Measurements from ENCODE around the gene COA1.
"Not testable (repeated sequence)": the region's sequence is repeated elsewhere in the genome, so short reads cannot be mapped to it uniquely, and the experiment has no call there.

COA1 gene, protein sequence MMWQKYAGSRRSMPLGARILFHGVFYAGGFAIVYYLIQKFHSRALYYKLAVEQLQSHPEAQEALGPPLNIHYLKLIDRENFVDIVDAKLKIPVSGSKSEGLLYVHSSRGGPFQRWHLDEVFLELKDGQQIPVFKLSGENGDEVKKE

DNA sequence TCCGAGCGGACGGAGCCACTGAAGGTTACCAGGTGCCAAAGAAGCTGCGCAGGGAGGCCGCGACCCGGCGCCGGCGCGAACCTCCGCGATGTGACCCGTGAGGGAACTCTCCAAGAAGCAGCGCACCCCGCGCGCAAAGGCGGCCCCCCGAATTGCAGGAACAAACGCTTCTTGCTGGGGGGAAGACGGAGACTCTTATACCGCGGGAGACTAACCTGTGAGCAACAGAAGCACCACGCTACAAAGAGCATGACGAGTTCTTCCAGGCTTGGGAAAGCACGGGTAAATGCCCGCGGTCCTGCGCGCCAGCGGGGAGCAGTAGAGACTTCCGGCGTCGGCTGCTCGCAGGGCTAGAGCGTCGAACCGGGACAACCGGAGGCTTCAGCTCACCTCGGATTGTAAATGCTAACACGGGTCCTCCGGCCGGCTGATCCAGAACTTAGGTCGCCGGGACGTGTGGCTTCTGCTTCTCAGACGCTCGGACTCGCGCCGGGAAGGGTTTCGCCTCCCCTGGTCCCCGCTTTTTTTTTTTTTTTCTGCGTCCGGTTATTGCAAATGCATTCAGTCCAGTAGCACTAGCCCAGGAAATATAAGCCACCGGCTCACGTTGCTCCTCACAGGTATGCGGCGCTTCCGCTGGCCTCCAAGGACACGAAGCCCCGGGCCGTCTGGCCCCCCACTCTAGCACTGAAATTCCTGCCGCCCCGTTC, at the start of gene COA1:
TSS of gene COA1 (minus strand) at position 310 of the 710 bp plus-strand sequence. CDS start 80,909 bp downstream, outside the sequence.
- peak; percentile 95 to 97 for DNase-seq

DNA sequence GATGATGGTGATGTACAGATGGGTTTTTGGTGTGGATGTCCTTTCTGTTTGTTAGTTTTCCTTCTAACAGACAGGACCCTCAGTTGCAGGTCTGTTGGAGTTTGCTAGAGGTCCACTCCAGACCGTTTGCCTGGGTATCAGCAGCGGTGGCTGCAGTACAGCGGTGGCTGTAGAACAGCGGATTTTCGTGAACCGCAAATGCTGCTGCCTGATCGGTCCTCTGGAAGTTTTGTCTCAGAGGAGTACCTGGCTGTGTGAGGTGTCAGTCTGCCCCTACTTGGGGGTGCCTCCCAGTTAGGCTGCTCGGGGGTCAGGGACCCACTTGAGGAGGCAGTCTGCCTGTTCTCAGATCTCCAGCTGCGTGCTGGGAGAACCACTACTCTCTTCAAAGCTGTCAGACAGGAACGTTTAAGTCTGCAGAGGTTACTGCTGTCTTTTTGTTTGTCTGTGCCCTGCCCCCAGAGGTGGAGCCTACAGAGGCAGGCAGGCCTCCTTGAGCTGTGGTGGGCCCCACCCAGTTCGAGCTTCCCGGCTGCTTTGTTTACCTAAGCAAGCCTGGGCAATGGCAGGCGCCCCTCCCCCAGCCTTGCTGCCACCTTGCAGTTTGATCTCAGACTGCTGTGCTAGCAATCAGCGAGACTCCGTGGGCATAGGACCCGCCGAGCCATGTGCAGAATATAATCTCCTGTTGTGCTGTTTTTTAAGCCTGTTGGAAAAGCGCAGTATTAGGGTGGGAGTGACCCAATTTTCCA, 49.1 kb upstream of the COA1 start:
- DNase-seq: not testable (repeated sequence)

DNA sequence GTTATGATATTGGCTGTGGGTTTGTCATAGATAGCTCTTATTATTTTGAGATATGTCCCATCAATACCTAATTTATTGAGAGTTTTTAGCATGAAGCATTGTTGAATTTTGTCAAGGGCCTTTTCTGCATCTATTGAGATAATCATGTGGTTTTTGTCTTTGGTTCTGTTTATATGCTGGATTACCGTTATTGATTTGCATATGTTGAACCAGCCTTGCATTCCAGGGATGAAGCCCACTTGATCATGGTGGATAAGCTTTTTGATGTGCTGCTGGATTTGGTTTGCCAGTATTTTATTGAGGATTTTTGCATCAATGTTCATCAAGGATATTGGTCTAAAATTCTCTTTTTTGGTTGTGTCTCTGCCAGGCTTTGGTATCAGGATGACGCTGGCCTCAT, 45.9 kb upstream of the COA1 start:
- not testable (repeated sequence) for DNase-seq

DNA sequence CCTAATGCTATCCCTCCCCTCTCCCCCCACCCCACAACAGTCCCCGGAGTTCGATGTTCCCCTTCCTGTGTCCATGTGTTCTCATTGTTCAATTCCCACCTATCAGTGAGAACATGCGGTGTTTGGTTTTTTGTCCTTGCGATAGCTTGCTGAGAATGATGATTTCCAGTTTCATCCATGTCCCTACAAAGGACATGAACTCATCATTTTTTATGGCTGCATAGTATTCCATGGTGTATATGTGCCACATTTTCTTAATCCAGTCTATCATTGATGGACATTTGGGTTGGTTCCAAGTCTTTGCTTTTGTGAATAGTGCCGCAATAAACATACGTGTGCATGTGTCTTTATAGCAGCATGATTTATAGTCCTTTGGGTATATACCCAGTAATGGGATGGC, 43.9 kb upstream of the COA1 start:
- not testable (repeated sequence) for DNase-seq

DNA sequence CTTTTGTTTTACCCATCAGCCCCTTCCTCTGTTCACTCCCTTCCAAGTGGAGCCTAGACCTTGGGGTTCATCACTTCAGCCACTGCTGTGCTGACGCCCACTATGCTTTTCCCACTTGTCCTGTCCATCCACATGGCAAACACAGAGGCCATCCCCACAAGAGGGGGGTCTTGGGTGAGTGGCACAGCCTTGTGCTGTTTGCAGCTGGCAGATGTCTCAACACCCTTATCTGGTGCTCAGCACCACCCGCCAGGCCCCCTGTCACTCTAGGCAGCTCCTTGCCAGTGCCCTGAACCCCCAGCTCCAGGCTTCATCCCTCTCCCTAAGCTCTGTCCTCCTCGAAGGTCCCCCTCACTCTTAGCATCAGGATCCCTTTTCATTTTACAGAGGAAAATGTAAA, 42.2 kb upstream of the COA1 start:
- DNase-seq: no peak

DNA sequence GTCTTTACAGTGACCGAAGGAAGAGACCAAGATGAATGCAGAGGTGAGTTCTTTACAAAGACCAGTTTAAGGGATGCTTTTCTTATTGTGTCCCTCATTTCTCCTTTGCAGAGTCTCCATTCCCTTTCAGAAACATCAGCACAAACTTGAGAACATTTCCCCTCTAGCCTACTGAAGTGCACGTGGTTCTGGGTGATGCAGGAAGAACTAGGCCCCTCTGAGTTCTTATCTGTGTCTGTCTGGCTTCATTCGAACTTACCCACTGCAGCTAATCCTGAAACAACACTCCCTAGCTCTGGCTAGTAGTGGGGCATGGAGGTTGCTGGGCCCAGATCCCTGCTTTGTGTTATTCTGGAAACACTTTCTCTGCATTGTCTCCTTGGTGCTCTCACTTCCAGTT, 41.8 kb upstream of the COA1 start:
- DNase-seq: no peak

DNA sequence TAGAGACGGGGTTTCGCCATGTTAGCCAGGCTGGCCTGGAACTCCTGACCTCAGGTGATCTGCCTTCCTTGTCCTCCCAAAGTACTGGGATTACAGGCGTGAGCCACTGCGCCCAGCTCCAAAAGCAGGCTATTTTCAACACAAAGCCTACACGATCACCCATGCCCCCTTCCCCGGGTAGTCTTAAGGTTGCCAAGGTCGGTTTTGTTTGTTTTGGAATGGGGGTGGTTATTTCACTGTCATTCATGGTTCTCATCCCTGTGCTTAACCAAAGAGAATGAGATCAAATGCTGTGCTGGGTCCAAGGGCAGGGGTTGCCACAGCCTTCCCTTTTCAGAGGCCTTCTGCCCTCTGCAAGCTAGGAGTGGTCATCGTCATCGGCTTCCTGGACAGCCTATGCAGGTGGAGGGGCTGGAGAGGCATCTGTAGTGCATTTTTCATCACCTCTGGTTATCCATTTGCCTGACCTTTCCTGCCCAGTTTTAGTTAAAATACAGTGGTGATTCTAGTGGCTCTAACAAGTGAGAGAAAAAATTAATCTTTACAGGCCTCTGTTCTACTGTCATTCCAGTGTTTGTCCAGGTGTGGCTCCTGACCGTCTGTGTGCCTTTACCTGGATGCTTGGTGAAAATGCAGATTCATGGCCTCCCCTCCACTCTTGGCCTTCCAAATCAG, 40.6 kb upstream of the COA1 start:
- no peak for DNase-seq

DNA sequence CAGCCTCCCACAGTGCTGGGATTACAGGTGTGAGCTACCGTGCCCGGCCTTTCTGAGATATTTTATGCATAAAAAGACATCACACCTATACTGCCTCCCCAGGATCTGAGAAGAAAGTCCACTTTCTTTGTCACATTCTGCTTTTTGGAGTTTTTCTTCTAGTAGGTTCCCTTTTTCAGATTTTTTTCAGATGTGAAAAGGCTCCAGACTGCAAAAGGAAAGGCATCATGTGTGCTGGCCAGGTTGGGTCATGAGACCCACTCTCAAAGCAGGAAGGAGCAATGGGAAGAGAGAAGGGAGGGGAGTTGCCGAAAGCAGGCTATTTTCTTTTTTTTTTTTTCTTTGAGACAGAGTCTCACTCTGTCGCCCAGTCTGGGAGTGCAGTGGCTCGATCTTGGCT, 40.0 kb upstream of the COA1 start:
- no peak for DNase-seq

DNA sequence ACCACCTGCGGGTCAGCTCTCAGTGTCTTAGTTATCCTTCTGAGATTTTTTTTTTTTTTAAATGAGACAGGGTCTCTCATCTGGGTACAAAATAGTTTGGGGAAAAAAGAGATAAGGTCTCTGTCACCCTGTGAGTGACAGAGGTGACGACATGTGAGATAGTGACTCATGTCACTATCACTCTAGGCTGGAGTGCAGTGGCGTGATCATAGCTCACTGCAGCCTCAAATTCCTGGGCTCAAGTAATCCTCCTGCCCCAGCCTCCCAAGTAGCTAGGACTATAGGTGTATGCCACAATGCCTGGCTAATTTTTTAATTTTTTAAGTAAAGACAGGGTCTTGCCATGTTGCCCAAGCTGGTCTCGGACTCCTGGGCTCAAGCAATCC, 39.6 kb upstream of the COA1 start:
- DNase-seq: no peak

DNA sequence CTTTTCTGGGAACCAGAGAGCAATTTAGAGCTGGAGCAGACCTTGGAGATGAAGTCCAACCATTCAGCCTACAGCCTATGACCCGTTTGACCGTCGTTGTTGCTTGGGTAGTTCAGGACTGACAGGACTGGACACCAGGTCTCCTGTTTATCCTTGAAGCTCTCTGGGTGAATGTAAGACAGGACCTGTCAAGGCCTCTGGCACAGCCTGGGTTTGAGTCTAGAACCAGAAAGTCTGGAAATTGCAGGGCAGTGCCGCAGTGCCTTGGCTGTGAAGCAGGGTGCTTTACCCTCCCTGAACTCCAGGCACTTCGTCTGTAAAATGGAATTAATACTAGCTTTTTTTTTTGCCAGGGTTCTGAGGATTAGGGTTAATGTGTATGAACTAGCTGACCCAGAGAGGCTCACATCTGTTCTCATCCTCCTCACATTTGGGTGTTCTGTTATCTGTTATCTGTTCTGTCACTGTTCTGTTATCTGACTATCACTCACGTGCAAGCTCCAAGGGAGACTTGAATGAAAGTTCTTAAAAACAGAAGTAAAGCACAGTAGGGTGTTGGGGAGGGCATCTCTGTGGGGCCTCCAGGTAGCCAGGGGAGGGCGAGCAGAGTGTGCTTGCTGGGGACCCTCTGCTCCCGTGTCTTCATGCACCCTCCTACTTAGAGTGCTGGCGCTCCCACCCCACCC, 39.0 kb upstream of the COA1 start:
- DNase-seq: no peak

DNA sequence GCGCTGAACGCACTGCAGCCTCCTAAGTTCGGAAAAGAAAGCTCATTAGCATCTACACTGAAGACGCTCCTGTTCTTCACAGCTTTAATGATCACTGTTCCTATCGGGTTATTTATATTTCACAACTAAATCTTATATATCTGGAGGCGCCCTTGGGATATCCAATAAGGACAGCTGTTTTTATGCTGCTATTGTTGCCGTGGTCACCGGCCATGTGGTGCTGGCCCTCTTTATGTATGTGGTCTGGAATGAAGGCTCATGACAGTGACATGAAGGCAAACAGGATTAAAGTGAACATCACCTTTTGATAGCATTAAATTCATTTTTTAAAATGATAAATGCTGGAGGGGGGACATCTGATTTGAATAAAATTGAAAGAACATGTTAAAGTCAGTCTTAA, 38.0 kb upstream of the COA1 start:
- no peak for DNase-seq

DNA sequence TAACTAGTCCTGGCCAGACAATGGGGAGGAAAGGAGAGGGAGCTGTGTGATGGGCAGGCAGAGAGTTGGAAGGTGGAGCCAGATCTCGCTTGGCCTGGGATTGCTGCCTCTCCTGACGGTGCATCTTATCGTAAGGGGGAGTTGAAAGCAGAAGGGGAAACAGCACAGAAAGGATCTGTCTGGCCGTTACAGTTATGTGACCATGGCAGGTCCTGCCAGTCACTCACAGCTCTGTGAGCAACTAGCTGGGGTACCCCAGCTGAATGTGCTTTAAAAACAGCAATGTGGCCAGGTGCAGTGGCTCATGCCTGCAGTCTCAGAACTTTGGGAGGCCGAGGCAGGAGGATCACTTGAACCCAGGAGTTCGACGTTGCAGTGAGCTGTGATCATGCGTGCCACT, 37.2 kb upstream of the COA1 start:
- no peak for DNase-seq

DNA sequence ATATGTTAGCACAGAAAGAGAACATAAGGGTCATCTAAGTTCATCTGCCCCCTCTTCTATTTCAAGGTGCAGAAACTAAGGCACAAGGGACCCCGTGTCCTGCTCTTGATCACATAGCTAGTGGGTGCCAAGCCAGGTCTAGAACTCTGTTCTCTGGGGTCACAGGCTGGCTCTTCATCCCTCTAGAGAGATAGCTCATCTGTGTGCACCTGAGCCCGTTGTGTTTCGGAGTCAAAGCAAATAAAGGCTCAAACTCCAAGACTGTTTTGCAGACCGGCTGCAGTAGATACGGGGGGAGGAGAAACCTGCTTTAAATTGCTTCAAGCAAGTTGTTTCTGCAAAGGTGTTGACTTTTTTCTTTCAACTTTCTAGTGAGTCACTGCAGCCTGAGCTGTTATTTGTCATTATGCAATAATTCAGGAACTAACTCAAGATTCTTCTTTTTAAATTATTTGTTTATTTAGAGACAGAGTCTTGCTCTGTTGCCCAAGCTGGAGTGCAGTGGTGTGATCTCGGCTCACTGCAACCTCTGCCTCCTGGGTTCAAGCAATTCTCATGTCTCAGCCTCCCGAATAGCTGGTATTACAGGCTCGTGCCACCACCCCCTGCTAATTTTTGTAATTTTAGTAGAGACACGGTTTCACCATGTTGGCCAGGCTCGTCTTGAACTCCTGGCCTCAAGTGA, 35.6 kb upstream of the COA1 start:
- no peak for DNase-seq

DNA sequence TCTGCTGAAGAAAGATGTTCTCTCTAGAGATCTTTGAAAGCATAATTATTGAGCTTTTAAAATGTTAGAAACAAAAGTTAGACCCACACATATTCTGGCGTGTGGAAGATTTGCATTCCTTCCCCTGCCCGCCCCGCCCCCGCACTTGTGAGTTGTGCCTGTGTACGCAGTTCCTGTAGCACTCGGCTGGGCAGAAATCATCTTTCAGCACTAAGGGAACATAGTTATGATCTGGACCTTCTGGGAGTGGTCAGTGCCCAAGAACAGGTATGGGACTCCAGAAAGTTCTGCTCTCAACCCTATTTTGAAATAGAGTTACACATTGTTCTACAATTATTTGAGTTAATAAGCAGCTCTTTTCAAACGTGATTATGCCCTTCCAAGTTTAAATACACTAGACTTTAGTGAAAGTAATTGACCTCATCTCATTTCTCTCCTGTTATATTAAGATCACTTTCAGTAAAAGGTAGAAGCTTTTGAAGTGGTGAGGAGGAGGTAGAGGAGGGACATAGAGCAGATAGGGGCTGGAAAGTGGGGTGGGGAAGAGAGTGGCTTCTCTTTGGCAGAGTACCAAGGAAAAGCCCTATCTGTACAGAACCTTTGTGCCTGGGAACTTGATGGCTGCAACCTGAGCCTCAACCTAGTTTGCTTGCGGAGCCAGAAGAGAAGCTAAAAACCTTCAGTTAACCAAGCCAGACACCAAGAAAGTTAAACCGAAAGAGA, 34.9 kb upstream of the COA1 start:
- no peak for DNase-seq

DNA sequence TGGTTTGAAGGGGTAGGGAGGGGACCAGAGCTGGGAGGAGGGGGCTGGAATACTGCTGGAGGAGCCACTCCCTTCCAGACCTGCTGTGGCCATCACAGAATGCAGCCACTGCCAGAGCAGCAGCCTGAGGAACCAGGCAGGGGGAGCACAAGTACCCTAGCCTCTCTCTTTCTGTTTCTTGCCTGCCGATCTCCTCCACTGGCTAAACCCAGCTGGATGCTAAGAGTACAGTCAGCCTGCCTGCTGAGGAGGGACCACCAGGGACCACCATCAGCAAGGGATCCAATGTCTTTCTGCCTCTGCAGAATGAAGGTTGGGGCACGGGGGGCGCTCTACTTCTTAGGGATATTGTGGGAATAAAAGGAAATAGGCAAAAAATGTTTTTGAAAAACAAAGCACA, 33.9 kb upstream of the COA1 start:
- no peak for DNase-seq

DNA sequence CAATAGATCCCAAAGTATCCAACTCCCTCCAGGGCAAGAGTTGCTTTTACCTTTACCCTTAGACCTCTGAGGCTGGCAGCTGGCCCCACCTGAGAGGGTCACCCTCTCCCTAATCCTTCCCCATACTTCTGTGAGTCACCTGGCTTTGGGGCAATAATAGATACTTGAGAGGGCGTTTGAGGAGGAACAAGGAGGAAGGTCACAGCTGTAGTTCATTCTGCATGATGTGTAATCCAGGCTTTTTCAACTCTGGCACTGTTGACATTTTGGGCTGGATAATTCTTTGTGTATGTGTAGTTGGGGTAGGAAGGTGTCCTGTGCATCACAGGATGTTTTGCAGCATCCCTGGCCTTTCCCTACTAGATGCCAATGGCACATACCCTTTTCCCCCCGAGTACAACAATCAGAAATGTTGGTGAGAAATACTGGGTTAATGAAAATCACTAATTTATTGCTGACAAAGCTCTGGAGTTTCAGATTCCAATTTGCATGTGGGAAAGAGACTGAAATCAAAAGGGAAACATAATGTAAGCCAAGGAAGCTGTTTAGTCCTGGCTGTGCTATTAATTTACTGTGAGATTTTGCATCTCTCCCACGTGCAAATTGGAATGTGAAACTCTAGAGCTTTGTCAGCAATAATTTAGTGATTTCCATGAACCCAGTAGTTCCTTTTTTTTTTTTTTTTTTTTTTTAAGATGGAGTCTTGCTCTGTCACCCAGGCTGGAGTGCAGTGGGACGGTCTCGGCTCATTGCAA, 32.8 kb upstream of the COA1 start:
- DNase-seq: no peak

DNA sequence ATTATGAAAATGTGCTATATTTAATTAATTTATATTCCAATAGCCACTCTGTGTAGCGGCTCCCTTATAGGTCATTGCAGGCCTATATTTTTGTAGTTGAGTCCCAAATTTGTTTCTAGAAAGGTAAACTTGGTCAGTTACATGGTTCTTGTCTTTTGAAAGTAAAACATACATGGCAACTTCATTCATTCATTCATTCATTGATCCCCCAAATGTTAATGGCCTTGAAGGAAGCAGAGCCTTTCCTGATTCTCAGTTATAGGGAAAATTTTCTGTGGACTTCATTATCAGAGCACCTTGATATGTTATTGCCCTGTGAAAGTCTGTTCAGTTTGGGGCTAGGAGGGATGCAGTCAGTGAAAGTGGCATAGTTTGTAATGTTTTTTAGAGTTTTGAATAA, 32.1 kb upstream of the COA1 start:
- DNase-seq: no peak

DNA sequence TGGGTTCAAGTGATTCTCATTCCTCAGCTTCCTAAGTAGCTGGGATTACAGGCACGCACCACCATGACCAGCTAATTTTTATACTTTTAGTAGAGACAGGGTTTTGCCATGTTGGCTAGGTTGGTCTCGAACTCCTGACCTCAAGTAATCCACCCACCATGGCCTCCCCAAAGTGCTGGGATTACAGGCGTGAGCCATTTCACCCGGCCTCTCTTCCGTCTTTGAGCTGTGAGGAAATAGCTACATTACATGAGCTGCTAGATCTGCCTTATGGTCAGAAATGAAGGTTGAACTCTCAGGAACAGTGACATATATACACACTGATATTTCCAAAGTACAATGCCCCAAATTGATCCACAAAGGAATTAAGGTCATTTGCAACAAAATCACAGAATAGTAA, 31.5 kb upstream of the COA1 start:
- no peak for DNase-seq

DNA sequence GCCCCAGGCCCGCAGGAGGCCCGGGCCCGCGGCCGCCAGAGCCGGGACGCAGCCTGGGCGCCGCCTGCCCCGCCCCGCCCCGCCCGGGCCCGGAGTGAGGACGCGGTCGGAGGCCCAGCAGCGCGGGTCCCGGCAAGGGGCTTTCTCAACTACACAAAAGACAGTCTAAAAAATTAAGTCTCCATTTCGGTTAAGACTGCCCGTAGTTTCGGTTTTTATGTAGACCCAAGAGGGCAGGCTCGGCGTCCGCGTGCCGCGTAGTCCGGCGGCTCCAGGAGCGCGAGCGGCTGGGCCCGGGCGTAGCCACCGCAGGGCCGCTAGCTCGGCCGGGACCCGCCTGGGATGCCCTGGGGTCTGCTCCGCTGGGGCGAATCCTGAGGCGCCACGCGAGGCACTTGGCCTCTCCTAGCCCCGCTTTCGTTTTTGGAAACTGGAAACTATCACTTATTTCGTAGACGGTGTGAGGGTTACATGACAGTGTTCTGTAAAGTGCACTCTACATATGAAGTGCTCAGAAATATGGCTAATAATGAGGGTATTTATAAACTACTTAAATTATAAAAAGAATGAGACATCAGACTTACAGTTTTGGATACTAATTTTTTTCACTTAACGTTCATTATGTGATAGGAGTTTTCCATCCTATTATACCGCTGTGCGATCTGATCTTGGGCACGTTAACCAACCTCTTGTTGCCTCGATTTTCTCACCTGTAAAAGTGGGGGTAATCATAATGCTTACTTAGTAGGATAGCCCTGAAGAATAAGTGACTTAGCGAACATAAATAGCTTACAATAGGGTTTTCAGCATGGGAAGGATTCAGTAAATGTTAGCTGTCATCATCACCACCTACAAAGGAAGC, 29.7 kb upstream of the COA1 start:
- DNase-seq: peak; percentile 38 to 67
